Brain microvascular endothelial cell (primary cell): ENCODE data around the gene SREBF2.
A peak's percentile ranks its signal among the peaks of the same experiment; 100 is the strongest.

Experiments used
- DNase-seq: peaks from one replicate; pipeline ENCODE4 v3.0.0-alpha.2; 2020
- H3K27ac ChIP-seq: fragments of 250-450 bp; sonication (Bioruptor Pico); 2 replicates; pipeline ENCODE4 v1.5.1; 2020; ENCODE audit warnings: mild to moderate bottlenecking, moderate library complexity
- H3K27me3 ChIP-seq: fragments of 250-450 bp; sonication (Bioruptor Pico); replicated peaks from 2 replicates; pipeline ENCODE4 v1.5.1; 2020; ENCODE audit warnings: mild to moderate bottlenecking
- H3K36me3 ChIP-seq: fragments of 250-450 bp; sonication (Bioruptor Pico); replicated peaks from 2 replicates; pipeline ENCODE4 v1.5.1; 2020; ENCODE audit warnings: mild to moderate bottlenecking
- H3K4me3 ChIP-seq: 2 replicates; pipeline ENCODE4 v1.5.1; 2011; ENCODE audit warnings: low read depth, mild to moderate bottlenecking, control low read depth, low read length, moderate library complexity
- in situ Hi-C: cut with HindIII; loops from 2 replicates; pipeline ENCODE4 v1.10.0; 2017; ENCODE audit warnings: low sequenced_read_pairs, low pct_ligation_motif_present
- TF ChIP-seq, protein P1 (sequence below): IDR thresholded peaks from 2 replicates; pipeline ENCODE4 v1.5.1; 2011; ENCODE audit warnings: low read depth, mild to moderate bottlenecking, moderate library complexity, low read length, control low read depth, inconsistent platforms; ENCODE audit errors: missing control alignments

The SREBF2 gene

DNA sequence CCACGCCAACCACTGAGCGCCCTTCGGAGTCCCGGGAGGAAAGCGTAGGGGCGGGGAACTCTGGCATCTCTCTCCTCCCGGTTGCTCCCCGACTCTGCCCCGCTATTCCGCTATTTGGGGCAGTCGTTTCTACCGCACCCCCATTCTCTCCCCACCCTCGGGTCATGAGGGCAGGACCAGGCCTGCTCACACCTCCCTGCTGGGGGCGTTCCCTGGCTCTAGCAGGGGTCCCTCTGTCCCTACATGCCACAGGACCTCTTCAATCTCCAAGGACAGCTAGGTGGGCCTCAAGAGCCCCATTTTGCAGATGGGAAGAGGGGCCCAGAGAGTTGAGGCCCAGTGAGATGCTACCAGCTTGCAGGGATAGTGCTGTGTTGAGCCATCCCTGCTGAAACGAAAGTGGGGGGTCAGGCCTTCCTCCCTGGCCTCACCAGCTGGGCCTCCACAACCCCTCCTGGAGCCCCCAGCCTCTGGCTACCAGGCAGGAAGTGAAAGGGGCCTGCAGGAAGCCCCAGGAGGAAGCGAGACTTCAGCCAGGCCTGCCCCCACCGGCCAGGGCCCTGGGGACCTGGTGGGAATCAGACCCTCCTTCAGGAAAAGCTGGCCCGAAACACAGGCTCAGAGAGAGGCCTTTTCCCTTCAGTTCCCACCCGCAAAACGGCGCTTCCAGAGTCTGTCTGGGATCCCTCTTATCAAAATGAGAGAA lies 87.5 kb downstream of the SREBF2 start:
- in situ Hi-C loops = no loop called here
- no peak overlapping the region for H3K27ac ChIP-seq

GRCh38 chr22:41922328-41922727 lies 89.4 kb downstream of the SREBF2 start:
- in situ Hi-C loops = no loop called here
- no peak overlapping the region for H3K27ac ChIP-seq
- no peaks in the 10 kb centered on the region for H3K36me3 ChIP-seq
- TF ChIP-seq, protein P1, sequence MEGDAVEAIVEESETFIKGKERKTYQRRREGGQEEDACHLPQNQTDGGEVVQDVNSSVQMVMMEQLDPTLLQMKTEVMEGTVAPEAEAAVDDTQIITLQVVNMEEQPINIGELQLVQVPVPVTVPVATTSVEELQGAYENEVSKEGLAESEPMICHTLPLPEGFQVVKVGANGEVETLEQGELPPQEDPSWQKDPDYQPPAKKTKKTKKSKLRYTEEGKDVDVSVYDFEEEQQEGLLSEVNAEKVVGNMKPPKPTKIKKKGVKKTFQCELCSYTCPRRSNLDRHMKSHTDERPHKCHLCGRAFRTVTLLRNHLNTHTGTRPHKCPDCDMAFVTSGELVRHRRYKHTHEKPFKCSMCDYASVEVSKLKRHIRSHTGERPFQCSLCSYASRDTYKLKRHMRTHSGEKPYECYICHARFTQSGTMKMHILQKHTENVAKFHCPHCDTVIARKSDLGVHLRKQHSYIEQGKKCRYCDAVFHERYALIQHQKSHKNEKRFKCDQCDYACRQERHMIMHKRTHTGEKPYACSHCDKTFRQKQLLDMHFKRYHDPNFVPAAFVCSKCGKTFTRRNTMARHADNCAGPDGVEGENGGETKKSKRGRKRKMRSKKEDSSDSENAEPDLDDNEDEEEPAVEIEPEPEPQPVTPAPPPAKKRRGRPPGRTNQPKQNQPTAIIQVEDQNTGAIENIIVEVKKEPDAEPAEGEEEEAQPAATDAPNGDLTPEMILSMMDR = no peak
- H3K27me3 ChIP-seq = peaks cover 7% of the 10 kb centered on the region
- no peak overlapping the region for H3K4me3 ChIP-seq
- no peak for DNase-seq

More for the DNA sequence above, 87.5 kb downstream of the SREBF2 start:
- H3K36me3 ChIP-seq = no peaks in the 10 kb centered on the region
- H3K27me3 ChIP-seq = peaks cover 13% of the 10 kb centered on the region
- DNase-seq = no peak
- H3K4me3 ChIP-seq = no peak overlapping the region
- TF ChIP-seq, protein P1 = no peak

- no peak overlapping the region for H3K27ac ChIP-seq
- H3K36me3 ChIP-seq = no peaks in the 10 kb centered on the region
- H3K4me3 ChIP-seq = no peak overlapping the region
- TF ChIP-seq, protein P1 = no peak
- H3K27me3 ChIP-seq = peaks cover 7% of the 10 kb centered on the region
- no peak for DNase-seq
- in situ Hi-C loops = no loop called here
These were observed 90.2 kb downstream of the SREBF2 start for GRCh38 chr22:41922940-41923594.

DNA sequence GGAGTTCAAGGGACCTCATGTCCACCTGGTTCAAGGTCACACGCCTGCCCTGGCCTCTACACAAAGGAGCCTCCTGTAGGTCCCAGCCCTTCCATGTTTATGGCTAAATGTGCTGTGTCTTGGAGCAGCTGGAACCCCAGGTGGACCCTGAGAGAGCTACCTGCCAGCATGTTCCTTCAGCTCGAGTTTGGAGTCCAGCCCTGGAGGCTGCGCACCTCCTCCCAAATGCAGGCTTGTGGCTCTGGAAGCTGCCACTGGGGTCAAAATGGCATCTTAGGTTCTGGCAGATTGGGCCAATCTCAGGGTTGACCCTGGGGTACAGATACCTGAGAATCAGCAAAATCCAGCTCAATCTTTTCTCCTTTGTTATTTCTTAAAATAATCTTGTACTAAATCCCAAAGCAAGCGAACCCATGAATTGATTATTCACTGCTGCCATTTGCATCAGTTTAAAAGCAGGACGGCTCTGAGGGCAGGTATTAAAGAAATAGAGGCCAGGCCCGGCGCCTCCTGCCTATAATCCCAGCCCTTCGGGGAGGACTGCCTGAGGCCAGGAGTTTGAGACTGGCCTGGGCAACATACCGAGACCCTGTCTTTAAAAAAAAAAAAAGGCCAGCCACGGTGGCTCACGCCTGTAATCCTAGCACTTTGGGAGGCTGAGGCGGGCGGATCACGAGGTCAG lies 90.8 kb downstream of the SREBF2 start:
- TF ChIP-seq, protein P1 = no peak
- Histone ChIP-seq H3K4me3 (no peak overlapping the region), H3K36me3 (no peaks in the 10 kb centered on the region), H3K27me3 (peaks cover 7% of the 10 kb centered on the region), H3K27ac (no peak overlapping the region)
- DNase-seq = no peak
- in situ Hi-C loops = no loop called here

- Histone ChIP-seq H3K27ac (no peak overlapping the region), H3K4me3 (no peak overlapping the region)
- in situ Hi-C loops = no loop called here
These were observed 93.0 kb downstream of the SREBF2 start for GRCh38 chr22:41925783-41926460.

More at GRCh38 chr22:41925783-41926460, 93.0 kb downstream of the SREBF2 start:
- DNase-seq = no peak
- peaks cover 7% of the 10 kb centered on the region for H3K27me3 ChIP-seq
- TF ChIP-seq, protein P1 = peak; percentile 58
- H3K36me3 ChIP-seq = no peaks in the 10 kb centered on the region
